Activated T-cell treated with anti-CD3 and anti-CD28 coated beads, Interleukin-2, amount 50 U/mL, for 4 hours (primary cell): ENCODE results near the gene COL9A3. TPM values are rescaled to one million over a fixed set of nuclear protein-coding genes. Genes with fewer than 3 reads are reported as not detected.

Source experiments
- ATAC-seq, 2 donors: fragments of 200-7000 bp; cut with Tn5 transposase; one replicate each; pipeline ENCODE4 v1.10.0; 2021
- DNase-seq: peaks from one replicate; pipeline ENCODE4 v3.0.0-alpha.2; 2020
- H3K27me3 Mint-ChIP-seq: one replicate; pipeline ENCODE4 v1.8.0; 2021; ENCODE audit warnings: low read depth, mixed read lengths
- H3K36me3 Mint-ChIP-seq: one replicate; pipeline ENCODE4 v1.8.0; 2022; ENCODE audit warnings: mixed read lengths; ENCODE audit not compliant: insufficient read depth
- H3K4me1 Mint-ChIP-seq: one replicate; pipeline ENCODE4 v1.8.0; 2021; ENCODE audit warnings: low read depth, mixed read lengths
- H3K4me3 Mint-ChIP-seq: one replicate; pipeline ENCODE4 v1.8.0; 2021; ENCODE audit warnings: mild to moderate bottlenecking, moderate library complexity, mixed read lengths
- H3K9me3 Mint-ChIP-seq: one replicate; pipeline ENCODE4 v1.8.0; 2021; ENCODE audit warnings: mixed read lengths
- total RNA-seq, 3 donors: library from RNA; stranded (reverse); gene quantifications; one replicate each; pipeline ENCODE4 v1.2.1, GENCODE V29; 2021

Gene COL9A3
- total RNA-seq, 3 donors from 2014 or later: 0.10 to 0.33 (median 0.21) TPM

DNA sequence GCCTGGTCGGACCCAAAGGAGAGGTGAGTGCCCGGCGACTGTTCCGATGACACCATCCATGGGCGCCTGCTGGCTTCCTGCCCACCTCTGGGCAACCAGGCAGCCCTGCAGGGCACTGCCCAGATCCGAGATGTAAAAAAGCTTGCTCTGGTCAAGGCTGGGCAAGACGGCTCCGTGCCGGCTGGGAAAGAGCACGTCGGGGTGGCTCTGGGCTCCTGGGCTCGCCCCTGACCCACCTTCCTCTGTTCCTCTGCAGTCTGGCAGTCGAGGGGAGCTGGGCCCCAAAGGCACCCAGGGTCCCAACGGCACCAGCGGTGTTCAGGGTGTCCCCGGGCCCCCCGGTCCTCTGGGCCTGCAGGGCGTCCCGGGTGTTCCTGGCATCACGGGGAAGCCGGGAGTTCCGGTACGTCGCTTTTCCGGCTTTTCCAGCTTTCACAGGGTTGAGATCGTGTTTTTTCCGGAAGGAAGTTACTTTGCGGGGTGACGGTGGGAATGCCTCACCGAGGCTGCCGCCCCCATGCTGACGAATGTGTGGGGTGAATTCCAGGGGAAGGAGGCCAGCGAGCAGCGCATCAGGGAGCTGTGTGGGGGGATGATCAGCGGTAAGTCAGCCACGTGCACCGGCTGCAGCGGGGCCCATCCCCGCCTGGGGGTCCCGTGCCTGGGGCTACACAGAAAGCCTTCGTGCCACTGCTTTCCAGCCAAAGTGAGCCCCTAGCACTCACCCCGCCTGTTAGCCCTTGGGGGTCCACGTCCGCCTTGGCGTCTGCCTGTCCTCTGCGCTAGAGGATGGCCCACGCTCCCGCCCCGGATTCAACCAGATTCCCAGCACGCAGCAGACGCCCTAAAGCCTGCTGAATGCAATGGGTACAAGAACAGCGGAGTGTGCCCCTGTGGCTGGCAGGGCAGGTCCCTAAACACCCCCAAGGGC, 19.3 kb downstream of the COL9A3 start:
- Mint-ChIP-seq H3K9me3 (no peaks in the 10 kb centered on the region), H3K36me3 (no peaks in the 10 kb centered on the region), H3K4me3 (no peak overlapping the region), H3K4me1 (peaks cover 10% of the 10 kb centered on the region), H3K27me3 (peaks cover 2% of the 10 kb centered on the region)
- DNase-seq (no peak), ATAC-seq (no peak)

GRCh38 chr20:62836967-62837490, 20.2 kb downstream of the COL9A3 start:
- no peaks in the 10 kb centered on the region for H3K36me3 Mint-ChIP-seq

GRCh38 chr20:62837790-62838127, 20.9 kb downstream of the COL9A3 start:
- peaks cover 2% of the 10 kb centered on the region for H3K4me1 Mint-ChIP-seq
- no peaks in the 10 kb centered on the region for H3K36me3 Mint-ChIP-seq
- no peak for ATAC-seq
- no peaks in the 10 kb centered on the region for H3K9me3 Mint-ChIP-seq
- no peak overlapping the region for H3K4me3 Mint-ChIP-seq
- H3K27me3 Mint-ChIP-seq: peaks cover 2% of the 10 kb centered on the region
- no peak for DNase-seq

More at GRCh38 chr20:62836967-62837490, 20.2 kb downstream of the COL9A3 start:
- H3K27me3 Mint-ChIP-seq: peaks cover 2% of the 10 kb centered on the region
- ATAC-seq: no peak
- peaks cover 7% of the 10 kb centered on the region for H3K4me1 Mint-ChIP-seq
- no peaks in the 10 kb centered on the region for H3K9me3 Mint-ChIP-seq
- H3K4me3 Mint-ChIP-seq: no peak overlapping the region
- no peak for DNase-seq

DNA sequence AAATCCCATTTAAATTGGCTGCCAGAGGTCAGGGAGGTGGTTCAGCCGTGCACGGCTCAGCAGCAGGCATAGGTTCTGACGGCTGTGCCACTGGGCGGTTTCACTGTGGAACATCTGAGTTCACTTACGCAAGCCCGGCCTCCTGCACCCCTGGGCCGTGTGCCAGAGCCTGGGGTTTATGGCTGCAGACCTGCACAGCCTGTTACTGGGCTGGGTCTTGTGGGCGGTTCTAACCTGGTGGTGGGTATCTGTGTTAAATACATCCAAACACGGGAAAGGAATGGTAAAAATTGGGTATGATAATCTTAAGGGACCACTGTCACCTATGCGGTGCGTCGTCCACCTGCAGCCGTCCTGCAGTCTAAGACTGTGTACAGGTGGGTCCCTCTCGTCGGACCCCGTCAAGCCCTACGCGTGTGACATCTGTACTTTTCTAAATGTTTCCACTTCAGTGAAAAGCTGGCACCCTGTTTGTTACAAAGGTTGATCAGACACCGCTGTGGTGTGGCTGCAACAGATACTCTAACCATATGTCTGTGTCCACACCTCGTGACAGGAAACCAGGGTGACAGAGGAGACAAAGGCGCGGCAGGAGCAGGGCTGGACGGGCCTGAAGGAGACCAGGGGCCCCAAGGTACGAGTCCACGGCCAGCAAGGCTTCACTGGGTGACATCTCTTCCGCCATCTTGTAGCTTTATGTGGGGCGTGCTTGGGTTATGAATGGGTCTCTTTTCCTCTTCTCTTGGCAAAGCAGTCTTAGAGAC, 21.5 kb downstream of the COL9A3 start:
- ATAC-seq: no peak
- no peak for DNase-seq
- H3K9me3 Mint-ChIP-seq: no peaks in the 10 kb centered on the region
- H3K4me3 Mint-ChIP-seq: no peak overlapping the region
- H3K4me1 Mint-ChIP-seq: no peaks in the 10 kb centered on the region
- H3K27me3 Mint-ChIP-seq: peaks cover 2% of the 10 kb centered on the region
- H3K36me3 Mint-ChIP-seq: no peaks in the 10 kb centered on the region

DNA sequence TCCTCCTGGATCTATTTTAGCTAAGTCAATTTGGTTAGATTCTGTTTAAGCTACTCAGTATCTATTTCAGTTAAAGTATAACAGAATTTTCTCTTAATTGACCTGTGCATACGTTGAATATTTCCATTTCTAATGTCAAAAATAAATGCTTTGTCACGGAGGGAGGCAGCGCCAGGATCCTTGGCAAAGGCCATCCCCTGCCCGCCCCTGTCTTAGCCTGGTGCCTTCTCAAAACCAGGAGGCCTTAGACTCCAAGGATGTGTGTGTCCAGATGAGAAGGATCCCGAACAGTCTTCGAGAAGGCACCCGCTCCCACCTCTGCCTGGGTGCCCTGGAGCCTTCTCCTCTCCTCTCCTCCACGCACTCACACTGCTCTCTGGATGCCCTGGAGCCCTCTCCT, 22.4 kb downstream of the COL9A3 start:
- H3K4me1 Mint-ChIP-seq: no peaks in the 10 kb centered on the region
- no peaks in the 10 kb centered on the region for H3K9me3 Mint-ChIP-seq
- DNase-seq (no peak), ATAC-seq (no peak)
- no peaks in the 10 kb centered on the region for H3K36me3 Mint-ChIP-seq
- no peak overlapping the region for H3K4me3 Mint-ChIP-seq
- peaks cover 2% of the 10 kb centered on the region for H3K27me3 Mint-ChIP-seq

DNA sequence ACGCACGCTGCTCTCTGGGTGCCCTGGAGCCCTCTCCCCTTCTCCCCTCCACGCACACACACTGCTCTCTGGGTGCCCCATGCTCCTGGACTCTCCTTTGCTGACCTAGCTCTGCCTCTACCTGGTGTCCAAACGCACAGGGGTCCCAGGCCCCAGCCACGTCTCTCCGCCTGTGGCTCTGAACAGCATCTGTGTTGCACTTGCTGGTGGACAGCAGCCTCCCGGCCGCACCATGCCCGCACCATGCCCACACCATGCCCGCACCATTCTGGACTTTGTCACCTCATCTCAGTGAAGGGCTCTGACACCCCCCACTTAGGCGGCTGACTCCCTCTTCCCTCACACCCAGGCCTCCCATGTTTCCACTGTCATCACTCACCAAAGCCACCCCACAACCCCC, 23.0 kb downstream of the COL9A3 start:
- Mint-ChIP-seq H3K4me3 (no peak overlapping the region), H3K4me1 (no peaks in the 10 kb centered on the region), H3K27me3 (peaks cover 2% of the 10 kb centered on the region), H3K36me3 (no peaks in the 10 kb centered on the region), H3K9me3 (no peaks in the 10 kb centered on the region)
- no peak for ATAC-seq
- no peak for DNase-seq

- DNase-seq: no peak
Measured at GRCh38 chr20:62840244-62841197, 23.7 kb downstream of the COL9A3 start.

DNA sequence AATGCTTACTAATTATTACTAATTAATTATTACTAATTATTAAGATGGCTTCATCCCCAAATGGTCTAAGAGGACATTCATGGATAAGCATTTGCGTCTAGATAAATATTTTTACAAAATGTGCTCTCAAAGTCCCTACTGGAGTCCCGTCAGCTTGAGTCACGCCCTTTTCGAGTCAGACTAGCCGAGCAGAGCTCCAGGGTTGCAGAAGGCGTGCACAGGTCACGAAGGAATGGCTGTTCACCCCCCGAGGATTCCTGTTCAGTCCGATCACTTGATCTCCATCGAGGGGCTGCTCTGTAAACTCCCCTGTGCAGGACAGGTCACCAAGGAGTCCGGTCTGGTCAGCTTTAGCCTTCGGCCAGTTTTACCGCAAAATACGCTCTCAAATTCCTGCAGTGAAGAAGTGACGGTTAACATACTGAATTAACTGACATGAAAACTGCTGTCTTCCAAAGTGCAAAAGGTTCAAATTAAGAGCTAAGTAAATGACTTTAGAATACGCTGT, 24.9 kb downstream of the COL9A3 start:
- H3K27me3 Mint-ChIP-seq: peaks cover 2% of the 10 kb centered on the region
- DNase-seq (no peak), ATAC-seq (no peak)
- H3K4me1 Mint-ChIP-seq: no peaks in the 10 kb centered on the region
- H3K36me3 Mint-ChIP-seq: peaks cover 4% of the 10 kb centered on the region
- no peak overlapping the region for H3K4me3 Mint-ChIP-seq
- no peaks in the 10 kb centered on the region for H3K9me3 Mint-ChIP-seq

More at GRCh38 chr20:62840244-62841197, 23.7 kb downstream of the COL9A3 start:
- Mint-ChIP-seq H3K27me3 (peaks cover 2% of the 10 kb centered on the region), H3K4me1 (no peaks in the 10 kb centered on the region), H3K4me3 (no peak overlapping the region), H3K36me3 (peaks cover 2% of the 10 kb centered on the region), H3K9me3 (no peaks in the 10 kb centered on the region)
- no peak for ATAC-seq

GRCh38 chr20:62843656-62844055, 26.8 kb downstream of the COL9A3 start:
- no peak for DNase-seq
- Mint-ChIP-seq H3K4me3 (no peak overlapping the region), H3K4me1 (no peaks in the 10 kb centered on the region), H3K36me3 (peaks cover 10% of the 10 kb centered on the region), H3K9me3 (no peaks in the 10 kb centered on the region), H3K27me3 (no peaks in the 10 kb centered on the region)
- ATAC-seq: no peak

GRCh38 chr20:62844182-62844581, 27.3 kb downstream of the COL9A3 start:
- no peak for ATAC-seq
- DNase-seq: no peak
- Mint-ChIP-seq H3K4me3 (no peak overlapping the region), H3K4me1 (no peaks in the 10 kb centered on the region), H3K36me3 (peaks cover 10% of the 10 kb centered on the region), H3K27me3 (no peaks in the 10 kb centered on the region), H3K9me3 (no peaks in the 10 kb centered on the region)

DNA sequence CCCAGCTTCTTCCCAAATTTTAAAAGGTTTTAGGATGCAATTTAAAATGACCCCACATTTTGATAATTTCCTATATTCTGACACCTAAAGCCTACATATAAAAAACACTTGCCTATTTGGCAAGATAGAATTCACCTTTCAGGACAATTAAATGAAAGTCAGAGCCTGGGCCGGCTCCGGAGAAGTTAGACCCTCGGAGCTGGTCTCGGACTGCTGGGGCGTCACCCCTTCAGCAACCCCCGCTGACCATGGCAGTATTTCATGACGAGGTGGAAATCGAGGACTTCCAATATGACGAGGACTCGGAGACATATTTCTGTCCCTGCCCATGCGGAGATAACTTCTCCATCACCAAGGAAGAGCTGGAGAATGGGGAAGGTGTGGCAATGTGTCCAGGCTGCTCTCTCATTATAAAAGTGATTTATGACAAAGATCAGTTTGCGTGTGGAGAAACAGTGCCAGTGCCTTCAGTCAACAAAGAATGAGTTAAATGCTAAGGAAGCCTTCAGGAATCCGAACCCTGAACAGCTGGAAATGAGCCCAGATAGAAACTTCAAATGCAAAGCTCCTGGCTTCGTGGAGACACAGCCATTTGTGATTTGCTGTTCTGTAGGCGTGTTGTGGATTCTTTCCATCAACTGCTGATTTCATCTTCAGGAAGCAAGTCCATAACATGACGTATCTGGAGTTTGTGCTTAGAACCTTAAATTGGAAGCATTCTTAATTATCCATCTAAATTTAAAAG, 28.7 kb downstream of the COL9A3 start:
- no peak overlapping the region for H3K4me3 Mint-ChIP-seq

GRCh38 chr20:62846166-62846890, 29.5 kb downstream of the COL9A3 start:
- ATAC-seq: no peak
- no peaks in the 10 kb centered on the region for H3K27me3 Mint-ChIP-seq
- H3K4me1 Mint-ChIP-seq: no peaks in the 10 kb centered on the region
- H3K4me3 Mint-ChIP-seq: no peak overlapping the region
- H3K9me3 Mint-ChIP-seq: no peaks in the 10 kb centered on the region
- peaks cover 16% of the 10 kb centered on the region for H3K36me3 Mint-ChIP-seq
- no peak for DNase-seq

More for the DNA sequence above, 28.7 kb downstream of the COL9A3 start:
- Mint-ChIP-seq H3K9me3 (no peaks in the 10 kb centered on the region), H3K27me3 (no peaks in the 10 kb centered on the region), H3K4me1 (no peaks in the 10 kb centered on the region), H3K36me3 (peaks cover 16% of the 10 kb centered on the region)
- ATAC-seq (no peak), DNase-seq (no peak)
